Stimulated activated naive CD8-positive, alpha-beta T cell treated with anti-CD3 and anti-CD28 coated beads, Interleukin-15, amount 100 ng/mL, for 72 hours (primary cell): Measurements from ENCODE around the gene MPHOSPH6.

Experiments
- ATAC-seq: fragments of 150-1000 bp; cut with Tn5 transposase; 2 replicates; pipeline ENCODE4 v1.10.0; 2021; ENCODE audit warnings: mild to moderate bottlenecking, moderate library complexity
- DNase-seq, 2 donors: peaks; one replicate each; pipeline ENCODE4 v3.0.0; 2021 to 2022
- H3K27ac Mint-ChIP-seq, 2 donors: one replicate each; pipeline ENCODE4 v1.8.0; 2022; ENCODE audit warnings: mild to moderate bottlenecking in 2 of 2, mixed read lengths in 2 of 2, moderate library complexity in 2 of 2
- H3K27me3 Mint-ChIP-seq: one replicate; pipeline ENCODE4 v1.8.0; 2022; ENCODE audit warnings: mixed read lengths
- H3K4me1 Mint-ChIP-seq: one replicate; pipeline ENCODE4 v1.8.0; 2022; ENCODE audit warnings: mild to moderate bottlenecking, mixed read lengths
- H3K4me3 Mint-ChIP-seq, 2 donors: one replicate each; pipeline ENCODE4 v1.8.0; 2022; ENCODE audit warnings: mild to moderate bottlenecking in 2 of 2, mixed read lengths in 2 of 2, moderate library complexity in 1 of 2
- H3K9me3 Mint-ChIP-seq, 2 donors: one replicate each; pipeline ENCODE4 v1.8.0; 2022; ENCODE audit warnings: mixed read lengths in 2 of 2

MPHOSPH6 gene

DNA sequence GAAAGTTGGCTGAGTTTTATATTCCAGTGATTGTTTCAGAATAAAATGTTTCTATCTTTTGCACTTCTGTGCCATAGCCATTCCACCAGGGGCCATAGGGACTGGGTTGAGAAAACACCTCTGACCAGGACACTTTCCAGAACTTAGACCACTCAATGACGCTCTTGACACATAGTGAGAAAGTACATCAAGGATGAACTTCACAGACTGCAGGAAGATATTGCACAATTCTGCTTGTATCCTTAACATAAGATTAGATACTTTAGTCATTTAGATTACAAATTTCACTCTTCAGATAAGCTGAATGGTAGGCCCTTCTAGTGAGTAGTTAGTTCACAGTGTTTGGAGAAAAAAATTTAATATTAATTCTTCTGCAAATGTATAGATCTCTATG is 13.0 kb upstream of the MPHOSPH6 start:
- H3K4me3 Mint-ChIP-seq: no peak overlapping the region
- DNase-seq (no peak), ATAC-seq (no peak)
- H3K27me3 Mint-ChIP-seq: peaks cover 25% of the 10 kb centered on the region
- peaks cover 17% of the 10 kb centered on the region for H3K4me1 Mint-ChIP-seq
- H3K27ac Mint-ChIP-seq: no peak overlapping the region
- H3K9me3 Mint-ChIP-seq: no peaks in the 10 kb centered on the region

DNA sequence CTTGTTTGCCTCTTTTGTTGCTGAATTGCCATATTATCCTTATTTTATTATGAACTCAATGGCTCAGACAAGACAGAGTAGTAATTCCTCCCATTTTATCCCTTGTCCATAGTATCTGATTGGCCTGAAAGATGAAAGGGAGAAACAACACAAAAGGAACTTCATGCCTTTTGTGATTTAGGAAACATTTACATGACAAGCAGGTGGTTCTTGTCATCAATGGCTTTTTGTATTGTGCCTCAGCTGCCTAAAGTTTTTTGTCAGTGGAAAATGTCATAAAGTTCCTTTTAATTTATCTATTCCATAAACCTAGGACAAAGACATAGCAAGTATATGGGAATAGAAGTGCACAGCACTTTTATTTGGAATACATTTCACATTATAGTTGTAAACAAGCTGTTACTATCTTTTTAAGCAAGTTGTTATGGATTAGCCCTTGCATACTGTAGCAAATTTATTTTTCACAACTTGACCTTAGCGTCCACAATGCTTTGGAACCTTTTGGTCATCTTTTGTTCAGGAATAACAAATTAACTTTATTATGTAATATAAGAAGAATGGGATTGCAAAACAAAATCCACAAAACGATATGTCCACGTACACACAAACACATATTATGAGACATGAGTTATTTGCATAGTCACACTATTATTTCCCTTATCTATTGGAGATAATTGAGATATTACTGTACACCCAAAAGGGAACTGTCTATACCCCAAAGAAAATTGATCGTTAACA is 12.4 kb upstream of the MPHOSPH6 start:
- ATAC-seq (no peak), DNase-seq (no peak)
- no peaks in the 10 kb centered on the region for H3K9me3 Mint-ChIP-seq
- H3K4me1 Mint-ChIP-seq: peaks cover 11% of the 10 kb centered on the region
- peaks cover 25% of the 10 kb centered on the region for H3K27me3 Mint-ChIP-seq
- H3K4me3 Mint-ChIP-seq: no peak overlapping the region
- H3K27ac Mint-ChIP-seq: no peak overlapping the region

DNA sequence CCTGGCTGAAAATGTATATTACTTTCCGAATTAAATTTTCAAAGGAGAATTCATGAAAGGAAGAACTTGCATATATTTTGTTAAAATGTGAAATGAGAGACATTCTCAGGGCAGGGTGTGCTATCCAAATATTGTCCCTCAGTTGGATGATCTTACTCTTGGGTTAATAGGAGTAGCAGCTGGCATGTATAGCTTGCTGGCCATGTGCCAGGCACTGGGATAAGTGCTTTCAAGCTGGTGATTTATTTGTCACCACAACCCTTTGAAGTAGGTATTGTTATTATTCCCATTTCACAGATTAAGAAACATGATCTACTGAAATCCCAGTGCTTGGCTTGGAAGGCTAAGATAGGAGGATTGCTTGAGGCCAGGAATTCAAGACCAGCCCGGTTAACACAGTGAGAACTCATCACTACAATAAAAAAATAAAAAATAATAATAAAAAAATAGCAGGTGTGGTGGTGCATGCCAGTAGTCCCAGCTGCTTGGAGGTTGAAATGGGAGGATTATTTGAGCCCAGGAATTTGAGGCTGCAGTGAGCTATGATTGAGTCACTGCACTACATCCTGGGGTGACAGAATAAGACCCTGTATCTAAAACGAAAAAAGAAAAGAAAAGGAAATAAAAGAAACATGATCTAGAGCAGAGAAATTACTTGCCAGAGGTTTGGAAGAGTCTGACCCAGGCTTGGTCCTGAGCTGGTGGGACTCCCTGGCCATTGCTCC is 11.6 kb upstream of the MPHOSPH6 start:
- Mint-ChIP-seq H3K4me3 (no peak overlapping the region), H3K27me3 (peaks cover 19% of the 10 kb centered on the region), H3K9me3 (no peaks in the 10 kb centered on the region), H3K27ac (no peak overlapping the region), H3K4me1 (peaks cover 3% of the 10 kb centered on the region)
- DNase-seq (no peak), ATAC-seq (no peak)

DNA sequence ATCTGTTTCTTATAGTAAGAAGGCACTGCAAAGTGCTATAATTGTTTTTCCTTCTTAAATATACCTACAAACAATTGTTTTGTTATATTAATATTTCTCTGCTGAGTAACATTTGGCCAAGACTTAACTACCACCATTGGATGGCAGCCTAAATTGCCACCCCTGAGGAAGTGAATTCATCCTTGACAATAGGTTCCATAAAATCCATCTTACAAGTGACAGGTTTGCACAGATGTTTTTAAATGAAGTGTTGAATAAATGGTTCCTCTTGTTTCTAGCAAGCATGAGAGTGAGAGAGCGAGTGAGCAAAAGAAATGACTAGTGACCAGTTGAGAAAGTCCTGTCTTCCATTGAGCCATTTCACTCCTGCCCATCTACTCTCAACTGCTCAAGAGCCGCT is 8.3 kb upstream of the MPHOSPH6 start:
- Mint-ChIP-seq H3K27me3 (peaks cover 37% of the 10 kb centered on the region), H3K27ac (no peak overlapping the region), H3K9me3 (no peaks in the 10 kb centered on the region), H3K4me3 (no peak overlapping the region), H3K4me1 (no peaks in the 10 kb centered on the region)
- ATAC-seq (no peak), DNase-seq (no peak)

DNA sequence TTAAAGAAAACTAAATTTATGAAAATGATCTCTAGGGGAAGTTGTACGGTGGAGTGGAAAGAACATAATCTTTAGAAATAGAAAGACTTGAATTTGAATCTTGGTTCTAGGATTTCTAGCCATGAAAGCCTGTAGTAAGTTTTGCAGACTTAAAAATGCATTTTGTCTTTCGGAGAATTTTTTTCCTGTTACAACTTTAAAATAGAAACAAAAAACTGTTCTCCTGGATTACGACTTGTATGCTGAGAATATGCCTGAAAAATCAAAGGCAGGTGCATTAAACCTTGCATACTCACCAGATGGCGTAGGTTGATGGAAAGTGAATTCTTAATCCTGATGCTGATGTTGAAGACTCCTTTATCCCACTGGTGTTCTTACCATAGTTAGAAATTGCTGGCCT is 7.5 kb upstream of the MPHOSPH6 start:
- ATAC-seq (no peak), DNase-seq (no peak)
- H3K27ac Mint-ChIP-seq: no peak overlapping the region
- H3K4me3 Mint-ChIP-seq: no peak overlapping the region
- no peaks in the 10 kb centered on the region for H3K4me1 Mint-ChIP-seq
- H3K9me3 Mint-ChIP-seq: no peaks in the 10 kb centered on the region
- H3K27me3 Mint-ChIP-seq: peaks cover 43% of the 10 kb centered on the region

DNA sequence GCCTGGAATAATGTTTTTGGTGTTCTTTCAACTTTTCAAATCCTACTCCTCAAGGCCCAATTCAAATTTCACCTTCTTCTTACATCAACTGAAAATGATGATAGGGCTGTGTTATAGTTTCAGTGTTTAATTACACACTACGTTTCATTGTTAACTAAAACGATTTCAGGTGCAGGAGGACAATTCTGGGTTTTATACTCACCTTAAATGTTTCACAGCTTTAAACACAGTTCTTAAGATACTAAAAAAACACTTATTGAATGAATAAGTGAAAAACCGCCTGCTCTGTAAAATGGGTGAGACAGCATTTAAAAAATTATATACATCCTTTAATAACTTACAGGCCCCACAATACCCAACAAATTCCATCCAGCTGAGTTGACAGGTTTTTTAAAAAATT is 6.2 kb upstream of the MPHOSPH6 start:
- H3K27me3 Mint-ChIP-seq: peaks cover 57% of the 10 kb centered on the region
- ATAC-seq: no peak
- no peak overlapping the region for H3K27ac Mint-ChIP-seq
- no peaks in the 10 kb centered on the region for H3K4me1 Mint-ChIP-seq
- DNase-seq: no peak
- no peaks in the 10 kb centered on the region for H3K9me3 Mint-ChIP-seq
- no peak overlapping the region for H3K4me3 Mint-ChIP-seq

DNA sequence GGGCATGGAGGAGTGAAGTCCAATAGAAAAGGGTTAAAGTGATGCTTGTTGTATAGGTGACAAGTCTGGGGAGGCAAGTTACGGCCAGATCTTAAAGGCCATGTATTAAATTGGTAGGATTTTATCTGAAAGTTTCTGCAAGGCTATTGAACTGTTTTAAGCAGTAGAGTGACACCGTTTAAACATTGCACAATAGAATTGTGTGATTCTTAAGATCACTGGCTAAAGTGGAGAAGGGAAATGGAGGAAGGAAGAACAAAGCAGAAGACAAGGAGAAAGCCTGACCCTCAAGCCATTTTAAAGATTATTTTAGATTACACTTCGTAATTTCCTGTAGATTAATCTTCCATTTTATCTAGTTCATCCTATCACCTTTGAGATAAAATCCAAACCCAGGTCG is 5.6 kb upstream of the MPHOSPH6 start:
- no peak overlapping the region for H3K4me3 Mint-ChIP-seq
- peaks cover 57% of the 10 kb centered on the region for H3K27me3 Mint-ChIP-seq
- no peak overlapping the region for H3K27ac Mint-ChIP-seq
- ATAC-seq: no peak
- no peaks in the 10 kb centered on the region for H3K4me1 Mint-ChIP-seq
- DNase-seq: no peak
- H3K9me3 Mint-ChIP-seq: no peaks in the 10 kb centered on the region

DNA sequence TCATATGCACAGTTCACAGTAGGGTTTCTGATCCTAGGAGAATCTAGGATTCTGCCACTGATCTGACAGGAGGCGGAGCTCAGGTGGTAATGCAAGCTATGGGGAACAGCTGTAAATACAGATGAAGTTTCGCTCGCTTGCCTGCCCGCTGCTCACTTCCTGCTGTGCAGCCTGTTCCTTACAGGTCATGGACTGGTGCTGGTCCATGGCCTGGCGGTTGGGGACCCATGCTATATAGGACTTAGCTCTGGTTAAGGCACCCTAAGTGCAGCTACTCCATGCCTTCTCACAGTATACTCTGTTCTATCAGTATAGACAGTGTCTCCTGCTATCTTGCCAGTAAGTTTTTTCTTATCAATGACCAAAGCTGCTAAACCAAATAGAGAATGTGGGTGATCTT is 2.4 kb downstream of the MPHOSPH6 start:
- ATAC-seq (no peak), DNase-seq (no peak)
- H3K9me3 Mint-ChIP-seq: peaks cover 0 to 8% of the 10 kb centered on the region in 2 donors
- peaks cover 14% of the 10 kb centered on the region for H3K27me3 Mint-ChIP-seq
- no peak overlapping the region for H3K4me3 Mint-ChIP-seq
- H3K27ac Mint-ChIP-seq: no peak overlapping the region
- H3K4me1 Mint-ChIP-seq: peaks cover 38% of the 10 kb centered on the region

DNA sequence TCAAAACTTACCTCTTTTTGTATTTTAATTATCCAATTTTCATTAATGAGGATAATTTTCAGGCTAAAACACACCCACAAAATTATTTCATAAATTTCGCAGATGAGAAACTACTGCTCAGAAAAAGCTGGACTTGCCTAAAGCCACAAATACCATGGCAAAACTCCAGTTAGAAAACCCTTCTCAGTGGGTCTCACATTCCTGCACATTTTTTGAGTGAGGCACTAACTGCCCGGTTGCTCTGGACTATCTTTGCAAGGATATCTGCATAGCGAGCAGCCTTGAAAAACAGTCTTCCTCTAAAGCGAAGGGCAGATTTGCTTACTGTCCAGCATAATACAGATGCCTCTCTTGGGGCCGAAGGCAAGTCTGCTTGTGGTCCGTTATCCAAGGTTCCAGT is 9.8 kb downstream of the MPHOSPH6 start:
- H3K9me3 Mint-ChIP-seq: no peaks in the 10 kb centered on the region
- ATAC-seq (no peak), DNase-seq (no peak)
- H3K27me3 Mint-ChIP-seq: no peaks in the 10 kb centered on the region
- no peak overlapping the region for H3K27ac Mint-ChIP-seq
- peaks cover 41% of the 10 kb centered on the region for H3K4me1 Mint-ChIP-seq
- H3K4me3 Mint-ChIP-seq: no peak overlapping the region

DNA sequence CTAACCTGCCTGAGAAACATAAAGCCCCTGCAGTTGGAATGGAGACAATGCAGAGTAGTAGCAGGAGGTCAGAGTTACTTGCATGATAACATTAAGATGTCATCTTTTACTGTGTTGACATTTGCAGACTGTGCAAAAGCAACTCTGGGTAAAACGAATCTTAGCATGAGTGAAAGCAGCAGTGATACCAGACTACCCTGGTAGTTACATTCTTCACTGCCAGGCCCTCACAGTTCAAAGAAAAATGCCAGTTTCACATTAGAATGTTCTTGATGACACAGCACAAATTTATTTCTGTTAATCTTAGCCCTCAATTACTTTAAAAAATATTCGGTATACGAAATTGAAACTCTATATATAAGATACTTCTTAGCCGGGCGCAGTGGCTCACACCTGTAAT is 12.2 kb downstream of the MPHOSPH6 start:
- ATAC-seq: no peak
- Mint-ChIP-seq H3K4me3 (no peak overlapping the region), H3K9me3 (no peaks in the 10 kb centered on the region), H3K4me1 (peaks cover 27% of the 10 kb centered on the region), H3K27ac (no peak overlapping the region), H3K27me3 (no peaks in the 10 kb centered on the region)
- DNase-seq: no peak

DNA sequence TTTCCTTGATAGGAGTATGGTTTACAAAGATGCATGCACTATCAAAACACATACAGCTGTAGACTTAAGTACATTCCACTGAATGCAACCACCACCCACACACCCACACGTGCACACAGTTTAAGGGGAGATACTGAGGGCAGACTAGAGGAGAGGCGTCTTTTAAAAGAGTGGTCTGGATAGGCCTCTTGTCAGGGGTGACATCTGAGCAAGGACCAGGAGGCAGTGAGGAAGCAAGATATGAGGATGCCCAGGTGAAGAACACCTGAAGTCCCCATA is 12.6 kb downstream of the MPHOSPH6 start:
- no peak for DNase-seq
- H3K4me3 Mint-ChIP-seq: no peak overlapping the region
- ATAC-seq: no peak
- H3K9me3 Mint-ChIP-seq: no peaks in the 10 kb centered on the region
- no peak overlapping the region for H3K27ac Mint-ChIP-seq
- H3K27me3 Mint-ChIP-seq: no peaks in the 10 kb centered on the region
- peaks cover 23% of the 10 kb centered on the region for H3K4me1 Mint-ChIP-seq

DNA sequence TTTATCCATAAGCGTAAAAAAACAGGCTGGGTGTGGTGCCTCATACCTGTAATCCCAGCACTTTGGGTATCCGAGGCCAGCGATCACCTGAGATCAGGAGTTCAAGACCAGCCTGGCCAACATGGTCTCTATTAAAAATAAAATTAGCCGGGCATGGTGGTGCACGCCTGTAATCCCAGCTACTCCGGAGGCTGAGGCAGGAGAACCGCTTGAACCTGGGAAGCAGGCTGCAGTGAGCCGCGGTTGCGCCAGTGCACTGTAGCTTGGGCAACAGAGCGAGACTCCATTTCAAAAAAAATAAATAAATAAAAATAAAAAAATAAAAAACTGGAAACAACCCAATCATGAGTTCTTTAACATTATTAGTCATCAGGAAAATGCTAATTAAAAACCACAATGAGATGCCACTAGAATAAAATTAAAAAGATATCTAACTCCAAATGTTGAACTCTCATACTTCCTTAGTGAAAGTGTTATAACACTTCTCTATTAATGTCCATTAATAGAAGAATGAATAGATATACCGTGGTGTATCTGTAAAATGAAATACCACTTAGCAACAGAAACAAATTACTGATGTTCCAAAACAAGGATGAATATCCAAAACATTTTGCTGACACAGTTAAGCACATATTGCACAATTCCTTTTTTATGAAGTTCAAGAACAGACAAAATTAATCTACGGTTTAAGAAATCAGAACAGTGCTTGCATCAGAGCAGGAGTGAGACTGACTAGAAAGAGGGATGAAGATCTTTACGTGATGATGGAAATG is 13.1 kb downstream of the MPHOSPH6 start:
- no peaks in the 10 kb centered on the region for H3K9me3 Mint-ChIP-seq
- ATAC-seq (no peak), DNase-seq (no peak)
- no peaks in the 10 kb centered on the region for H3K27me3 Mint-ChIP-seq
- peaks cover 18% of the 10 kb centered on the region for H3K4me1 Mint-ChIP-seq
- H3K4me3 Mint-ChIP-seq: no peak overlapping the region
- H3K27ac Mint-ChIP-seq: peak overlapping the region in 1 of 2 donors; percentile 21

DNA sequence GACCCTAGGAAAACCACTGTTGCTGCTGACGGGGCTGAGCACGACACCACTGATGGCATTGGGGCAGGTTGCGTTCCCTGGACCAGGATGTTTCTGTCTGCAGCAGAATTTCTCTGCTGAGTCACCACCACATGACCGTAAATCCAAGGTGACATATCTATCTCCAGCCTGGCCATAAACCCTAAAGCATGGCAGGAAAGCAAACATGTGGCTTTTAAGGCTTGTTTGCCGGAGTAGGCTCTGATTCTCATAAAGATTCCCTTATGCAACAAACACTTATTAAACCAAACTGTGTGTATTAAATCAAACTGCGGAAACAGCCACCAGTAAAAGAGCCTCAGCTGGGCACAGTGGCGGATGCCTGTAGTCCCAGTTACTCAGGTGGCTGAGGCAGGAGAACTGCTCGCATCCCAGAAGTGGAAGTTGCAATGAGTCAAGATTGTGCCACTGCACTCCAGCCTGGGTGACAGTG is 17.3 kb downstream of the MPHOSPH6 start:
- Mint-ChIP-seq H3K27ac (peak overlapping the region in 1 of 2 donors; percentile 48), H3K4me3 (no peak overlapping the region), H3K4me1 (peaks cover 6% of the 10 kb centered on the region), H3K27me3 (no peaks in the 10 kb centered on the region), H3K9me3 (no peaks in the 10 kb centered on the region)
- ATAC-seq: no peak
- no peak for DNase-seq

DNA sequence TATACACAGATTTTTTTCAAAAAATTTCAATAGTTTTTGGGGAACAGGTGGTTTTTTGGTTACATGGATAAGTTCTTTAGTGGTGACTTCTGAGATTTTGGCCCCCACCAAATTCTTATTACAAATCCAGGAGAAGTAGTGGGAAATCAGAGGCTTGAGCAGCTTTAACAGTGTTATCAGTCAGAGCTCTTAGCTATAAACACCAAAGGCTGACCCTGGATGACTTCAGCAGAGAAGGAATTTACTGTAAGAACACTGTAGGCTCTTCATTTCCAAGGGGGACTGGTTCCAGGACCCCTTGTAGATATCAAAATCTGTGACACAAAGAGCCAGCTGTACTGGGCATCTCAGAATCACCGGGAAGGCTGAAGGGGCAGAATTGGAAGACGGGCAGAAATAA is 17.8 kb downstream of the MPHOSPH6 start:
- Mint-ChIP-seq H3K4me3 (no peak overlapping the region), H3K27me3 (no peaks in the 10 kb centered on the region), H3K4me1 (peaks cover under 1% of the 10 kb centered on the region), H3K27ac (no peak overlapping the region), H3K9me3 (no peaks in the 10 kb centered on the region)
- ATAC-seq (no peak), DNase-seq (no peak)

DNA sequence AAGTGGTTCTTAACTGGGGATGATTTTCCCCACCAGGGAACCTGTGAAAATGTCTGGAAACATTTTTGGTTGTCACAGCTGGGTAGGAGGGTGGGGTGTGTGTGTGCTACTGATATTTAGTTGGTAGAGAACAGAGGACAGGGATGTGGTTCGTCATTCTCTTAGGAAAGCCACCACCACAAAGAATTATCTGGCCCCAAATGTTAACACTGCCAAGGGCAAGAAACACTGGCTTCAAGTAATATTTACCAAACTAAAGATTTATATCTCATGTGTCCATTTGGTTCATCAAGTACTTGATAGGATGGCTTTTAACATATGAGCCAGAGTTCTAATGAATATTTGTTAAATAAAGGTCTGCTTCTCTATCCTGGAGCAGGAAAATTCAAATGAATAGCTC is 19.5 kb downstream of the MPHOSPH6 start:
- DNase-seq (no peak), ATAC-seq (no peak)
- Mint-ChIP-seq H3K9me3 (no peaks in the 10 kb centered on the region), H3K27ac (no peak overlapping the region), H3K4me3 (no peak overlapping the region), H3K4me1 (no peaks in the 10 kb centered on the region), H3K27me3 (no peaks in the 10 kb centered on the region)

DNA sequence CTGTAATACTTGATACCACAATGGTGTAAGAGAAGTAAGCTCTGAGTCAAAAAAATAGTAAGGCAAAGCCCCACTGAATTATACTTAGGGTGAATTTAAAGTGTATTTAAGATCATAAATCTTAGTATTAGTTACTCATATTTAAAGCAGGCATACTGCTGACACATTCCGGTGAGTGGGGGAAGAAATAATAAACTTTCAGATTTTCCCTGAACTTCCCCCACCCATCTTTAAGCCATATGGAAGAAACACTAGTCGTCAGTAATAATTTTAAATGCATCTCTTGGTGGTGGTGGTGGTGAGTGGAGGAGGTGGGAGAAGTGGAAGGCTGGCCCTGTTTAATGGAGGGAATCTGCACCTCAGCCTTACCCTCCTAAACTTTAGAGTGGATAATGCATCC is 20.5 kb downstream of the MPHOSPH6 start:
- Mint-ChIP-seq H3K27ac (no peak overlapping the region), H3K4me3 (no peak overlapping the region), H3K4me1 (no peaks in the 10 kb centered on the region), H3K27me3 (no peaks in the 10 kb centered on the region), H3K9me3 (no peaks in the 10 kb centered on the region)
- ATAC-seq: no peak
- DNase-seq: no peak
